Fibroblast of the aortic adventitia (primary cell): ENCODE data around the gene CELF1. TPM values are rescaled to one million over a fixed set of nuclear protein-coding genes. Genes with fewer than 3 reads are reported as not detected.

ENCODE experiments used
- DNase-seq: peaks from one replicate; pipeline ENCODE4 v3.0.0-alpha.2; 2010; ENCODE audit warnings: low read depth
- H3K4me3 ChIP-seq: 2 replicates; pipeline ENCODE4 v1.5.1; 2011; ENCODE audit warnings: low read depth, mild to moderate bottlenecking, control low read depth, low read length, moderate library complexity
- CTCF ChIP-seq: IDR thresholded peaks from 2 replicates; pipeline ENCODE4 v1.5.1; 2011; ENCODE audit warnings: mild to moderate bottlenecking, low read length, control low read depth, inconsistent platforms; ENCODE audit not compliant: insufficient read depth
- small RNA-seq: library from RNA; depleted of rRNA; stranded (forward); fragments of <200 nt; gene quantifications from one replicate; pipeline ENCODE3, GENCODE V24; 2012
- total RNA-seq: library from RNA; depleted of rRNA; stranded (reverse); fragments of >200 nt; gene quantifications from 2 replicates; pipeline ENCODE4 v1.2.3, GENCODE V29; 2012; ENCODE audit warnings: low replicate concordance

Gene CELF1
- total RNA-seq, 1 donor: 103 TPM

- H3K4me3 ChIP-seq: no peak overlapping the region
- DNase-seq: peak; percentile 43
- TF ChIP-seq CTCF: no peak
Measured at GRCh38 chr11:47418454-47419259, 134.3 kb downstream of the CELF1 start.

GRCh38 chr11:47417712-47418111, 135.2 kb downstream of the CELF1 start:
- no peak for DNase-seq
- no peak for TF ChIP-seq CTCF
- no peak overlapping the region for H3K4me3 ChIP-seq

- DNase-seq: peak; percentile 96
- H3K4me3 ChIP-seq: peak overlapping the region; percentile 18
- no peak for TF ChIP-seq CTCF
Measured at GRCh38 chr11:47415949-47416472, 136.9 kb downstream of the CELF1 start.

Small RNAs within 50 kb of the gene (small RNA-seq; reads per million reads assigned to genes)
- gene RN7SL652P: not detected
- not detected for gene RNU5E-10P

Other genes with a start within 250 kb of the CELF1 start
- gene MYBPC3, start 200.4 kb downstream of the CELF1 start, total RNA-seq: not detected in 2 replicates
- gene SPI1, start 174.6 kb downstream of the CELF1 start, total RNA-seq: not detected in 2 replicates
- 28.5 and 47.5 TPM in 2 replicates for gene SLC39A13, start 144.5 kb downstream of the CELF1 start, total RNA-seq
- gene PSMC3, start 126.7 kb downstream of the CELF1 start, total RNA-seq: 52.3 and 128 TPM in 2 replicates
- gene RAPSN, start 104.0 kb downstream of the CELF1 start, total RNA-seq: 0.09 TPM in 1 of 2 replicates, not detected in the other
- 25.6 and 44.1 TPM in 2 replicates for gene PTPMT1, start 12.5 kb upstream of the CELF1 start, total RNA-seq
- 28.4 and 29.9 TPM in 2 replicates for gene KBTBD4, start 25.8 kb upstream of the CELF1 start, total RNA-seq
- gene NDUFS3, start 25.9 kb upstream of the CELF1 start, total RNA-seq: 56.5 and 157 TPM in 2 replicates
- gene FAM180B, start 33.5 kb upstream of the CELF1 start, total RNA-seq: not detected in 2 replicates
- not detected in 2 replicates for gene C1QTNF4, start 41.3 kb upstream of the CELF1 start, total RNA-seq
- 88.1 and 187 TPM in 2 replicates for gene MTCH2, start 89.4 kb upstream of the CELF1 start, total RNA-seq
- 0.90 and 1.4 TPM in 2 replicates for gene AGBL2, start 162.2 kb upstream of the CELF1 start, total RNA-seq
- 80.2 and 113 TPM in 2 replicates for gene FNBP4, start 214.2 kb upstream of the CELF1 start, total RNA-seq